ENCODE data around the gene ANKFY1.

DNA sequence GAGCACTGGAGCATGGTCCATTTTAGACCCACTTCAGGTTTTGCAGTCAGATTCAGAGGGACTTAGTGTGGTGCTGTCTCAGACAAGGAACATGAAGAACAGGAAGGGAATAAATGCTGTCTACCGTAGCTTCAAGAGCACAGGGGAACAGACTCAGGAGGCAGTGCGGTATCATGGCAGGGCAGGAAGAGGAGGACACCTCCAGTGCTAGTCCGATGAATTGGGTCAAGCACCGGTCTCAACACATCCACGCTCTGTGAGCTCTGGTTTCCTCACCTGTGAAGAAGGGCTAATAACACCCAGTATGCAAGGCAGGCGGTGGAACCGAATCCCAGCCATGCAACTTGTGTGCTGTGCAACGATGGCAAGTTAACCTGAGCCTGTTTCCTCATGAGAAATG, 3.6 kb upstream of the ANKFY1 start:
- TF ChIP-seq EZH2phosphoT487 (IDR thresholded peaks at IDR 0.05; ENCODE audit: borderline replicate concordance, low read length) = no peak
- TF ChIP-seq, protein P1, sequence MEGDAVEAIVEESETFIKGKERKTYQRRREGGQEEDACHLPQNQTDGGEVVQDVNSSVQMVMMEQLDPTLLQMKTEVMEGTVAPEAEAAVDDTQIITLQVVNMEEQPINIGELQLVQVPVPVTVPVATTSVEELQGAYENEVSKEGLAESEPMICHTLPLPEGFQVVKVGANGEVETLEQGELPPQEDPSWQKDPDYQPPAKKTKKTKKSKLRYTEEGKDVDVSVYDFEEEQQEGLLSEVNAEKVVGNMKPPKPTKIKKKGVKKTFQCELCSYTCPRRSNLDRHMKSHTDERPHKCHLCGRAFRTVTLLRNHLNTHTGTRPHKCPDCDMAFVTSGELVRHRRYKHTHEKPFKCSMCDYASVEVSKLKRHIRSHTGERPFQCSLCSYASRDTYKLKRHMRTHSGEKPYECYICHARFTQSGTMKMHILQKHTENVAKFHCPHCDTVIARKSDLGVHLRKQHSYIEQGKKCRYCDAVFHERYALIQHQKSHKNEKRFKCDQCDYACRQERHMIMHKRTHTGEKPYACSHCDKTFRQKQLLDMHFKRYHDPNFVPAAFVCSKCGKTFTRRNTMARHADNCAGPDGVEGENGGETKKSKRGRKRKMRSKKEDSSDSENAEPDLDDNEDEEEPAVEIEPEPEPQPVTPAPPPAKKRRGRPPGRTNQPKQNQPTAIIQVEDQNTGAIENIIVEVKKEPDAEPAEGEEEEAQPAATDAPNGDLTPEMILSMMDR (IDR thresholded peaks at IDR 0.05; ENCODE audit: low read depth, low read length, poor library complexity, severe bottlenecking) = no peak

All from DOHH2 (cell line).